Keratinocyte (primary cell): ENCODE data around the gene NR2E3. TPM values are rescaled to one million over a fixed set of nuclear protein-coding genes. Genes with fewer than 3 reads are reported as not detected.

Source experiments
- DNase-seq: peaks from one replicate; pipeline ENCODE4 v3.0.0-alpha.2; 2011; ENCODE audit warnings: low read depth, missing footprints, low spot score
- FAIRE-seq: peaks from 2 replicates; lab custom pipeline; 2011; peaks lifted over from hg19 to GRCh38; lab: Jason Lieb, UNC
- H2AFZ ChIP-seq: 2 replicates; pipeline ENCODE4 v1.6.0; 2012; ENCODE audit warnings: low read length, control low read depth, inconsistent platforms; ENCODE audit not compliant: control insufficient read depth
- H3K27ac ChIP-seq: 2 replicates; pipeline ENCODE4 v1.5.1; 2011; ENCODE audit warnings: low read length; ENCODE audit not compliant: control insufficient read depth, insufficient read depth
- H3K27me3 ChIP-seq: 3 replicates; pipeline ENCODE4 v1.6.0; 2011; ENCODE audit warnings: low read length; ENCODE audit not compliant: control insufficient read depth, insufficient read depth; ENCODE audit errors: extremely low read depth
- H3K36me3 ChIP-seq, 2 experiments: 2 replicates in 1 of 2; 3 replicates in 1 of 2; pipeline ENCODE4 v1.5.1; 2011; ENCODE audit warnings: low read length in 2 of 2, mild to moderate bottlenecking in 1 of 2; ENCODE audit not compliant: control insufficient read depth in 2 of 2, insufficient read depth in 2 of 2; ENCODE audit errors: extremely low read depth in 1 of 2
- H3K4me1 ChIP-seq: 3 replicates; pipeline ENCODE4 v1.5.1; 2011; ENCODE audit warnings: low read length; ENCODE audit not compliant: control insufficient read depth, insufficient read depth; ENCODE audit errors: extremely low read depth
- H3K4me2 ChIP-seq: 3 replicates; pipeline ENCODE4 v1.6.0; 2011; ENCODE audit warnings: low read depth, low read length; ENCODE audit not compliant: control insufficient read depth, insufficient read depth; ENCODE audit errors: extremely low read depth
- H3K4me3 ChIP-seq, 3 experiments: fragments of 200-600 bp in 1 of 3; sonication (generic) in 1 of 3; 2 replicates in 2 of 3; 3 replicates in 1 of 3; pipeline ENCODE4 v1.5.1; 2011 to 2016; ENCODE audit warnings: low read length in 3 of 3, mild to moderate bottlenecking in 3 of 3, control low read depth in 2 of 3, inconsistent platforms in 1 of 3, low read depth in 1 of 3, mixed read lengths in 1 of 3, mixed run types in 1 of 3, moderate library complexity in 1 of 3; ENCODE audit not compliant: control insufficient read depth in 2 of 3, insufficient read depth in 2 of 3; ENCODE audit errors: extremely low read depth in 1 of 3
- H3K79me2 ChIP-seq: 2 replicates; pipeline ENCODE4 v1.6.0; 2012; ENCODE audit warnings: low read length; ENCODE audit not compliant: control insufficient read depth, insufficient read depth
- H3K9ac ChIP-seq: 3 replicates; pipeline ENCODE4 v1.6.0; 2011; ENCODE audit warnings: low read length; ENCODE audit not compliant: control insufficient read depth, insufficient read depth; ENCODE audit errors: extremely low read depth
- H3K9me1 ChIP-seq: 3 replicates; pipeline ENCODE4 v1.6.0; 2011; ENCODE audit warnings: low read length; ENCODE audit not compliant: control insufficient read depth, insufficient read depth; ENCODE audit errors: extremely low read depth
- H3K9me3 ChIP-seq: 2 replicates; pipeline ENCODE4 v1.5.1; 2012; ENCODE audit warnings: low read depth, low read length; ENCODE audit not compliant: control insufficient read depth
- H4K20me1 ChIP-seq: 3 replicates; pipeline ENCODE4 v1.6.0; 2011; ENCODE audit warnings: low read length; ENCODE audit not compliant: control insufficient read depth, insufficient read depth; ENCODE audit errors: extremely low read depth
- EZH2 ChIP-seq: IDR thresholded peaks from one replicate; pipeline ENCODE4 v1.6.1; 2012; ENCODE audit warnings: inconsistent platforms, mild to moderate bottlenecking, low read length, moderate library complexity
- dilution Hi-C: fragments of 300-500 bp; cut with MboI; formaldehyde crosslinking; loops from one replicate; pipeline ENCODE4 v1.7.0; 2020; ENCODE audit warnings: low sequenced_read_pairs; ENCODE audit not compliant: extremely low pct_ligation_motif_present
- polyA plus RNA-seq, 5 experiments: library from polyadenylated mRNA; depleted of rRNA in 3 of 5; stranded (reverse) in 3 of 5; stranded (forward) in 1 of 5; unstranded in 1 of 5; fragments of >200 nt; gene quantifications; 1 replicate in 1 of 5; 2 replicates in 3 of 5; 3 replicates in 1 of 5; pipeline versions ENCODE4 v1.2.1 to v1.2.3, GENCODE V29; 2011 to 2012; ENCODE audit warnings: missing spikeins in 2 of 5, low read depth in 1 of 5, low replicate concordance in 1 of 5
- TF ChIP-seq, protein P1 (sequence below), 3 experiments: IDR thresholded peaks in 1 of 3; conservative IDR thresholded peaks in 1 of 3; optimal IDR thresholded peaks in 1 of 3; 2 replicates in 2 of 3; 3 replicates in 1 of 3; pipeline versions ENCODE3 to v1.5.1; 2011; ENCODE audit warnings: low read length in 3 of 3, mild to moderate bottlenecking in 3 of 3, moderate library complexity in 2 of 3, control low read depth in 1 of 3, inconsistent platforms in 1 of 3; ENCODE audit not compliant: insufficient read depth in 2 of 3; ENCODE audit errors: extremely low read depth in 1 of 3

Gene NR2E3
- polyA plus RNA-seq, 1 donor (not counting 4 experiments of a cell fraction or from before 2014, with no cell fraction given), result 0.46 TPM

DNA sequence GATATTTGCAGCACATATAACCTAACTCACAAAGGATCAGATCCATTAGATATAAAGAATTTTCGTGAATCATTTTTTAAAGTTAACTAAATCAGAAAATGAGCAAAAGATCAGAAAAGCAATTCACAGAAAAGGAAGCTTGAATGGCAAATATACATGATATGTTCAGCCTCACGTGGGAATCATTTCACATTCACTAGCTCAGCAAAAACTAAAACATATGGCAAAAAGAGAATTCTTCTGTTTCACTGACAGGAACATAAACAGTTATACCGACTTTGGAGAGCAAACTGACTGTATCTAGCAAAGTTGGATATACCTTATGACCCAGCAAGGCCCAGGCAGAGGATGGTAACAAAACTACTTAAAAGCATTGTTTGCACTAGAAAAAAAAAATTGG, 34.0 kb upstream of the NR2E3 start:
- H3K27me3 ChIP-seq, result no peaks in the 10 kb centered on the region
- no peaks in the 10 kb centered on the region for H3K9me1 ChIP-seq
- no peak overlapping the region for H3K4me2 ChIP-seq
- dilution Hi-C loops, result no loop called here
- no peaks in the 10 kb centered on the region for H3K9me3 ChIP-seq
- H3K79me2 ChIP-seq, result no peaks in the 10 kb centered on the region
- H3K4me1 ChIP-seq, result no peaks in the 10 kb centered on the region
- H3K36me3 ChIP-seq, result peaks cover 10 to 18% of the 10 kb centered on the region in 2 experiments
- TF ChIP-seq EZH2, result no peak
- TF ChIP-seq, protein P1, sequence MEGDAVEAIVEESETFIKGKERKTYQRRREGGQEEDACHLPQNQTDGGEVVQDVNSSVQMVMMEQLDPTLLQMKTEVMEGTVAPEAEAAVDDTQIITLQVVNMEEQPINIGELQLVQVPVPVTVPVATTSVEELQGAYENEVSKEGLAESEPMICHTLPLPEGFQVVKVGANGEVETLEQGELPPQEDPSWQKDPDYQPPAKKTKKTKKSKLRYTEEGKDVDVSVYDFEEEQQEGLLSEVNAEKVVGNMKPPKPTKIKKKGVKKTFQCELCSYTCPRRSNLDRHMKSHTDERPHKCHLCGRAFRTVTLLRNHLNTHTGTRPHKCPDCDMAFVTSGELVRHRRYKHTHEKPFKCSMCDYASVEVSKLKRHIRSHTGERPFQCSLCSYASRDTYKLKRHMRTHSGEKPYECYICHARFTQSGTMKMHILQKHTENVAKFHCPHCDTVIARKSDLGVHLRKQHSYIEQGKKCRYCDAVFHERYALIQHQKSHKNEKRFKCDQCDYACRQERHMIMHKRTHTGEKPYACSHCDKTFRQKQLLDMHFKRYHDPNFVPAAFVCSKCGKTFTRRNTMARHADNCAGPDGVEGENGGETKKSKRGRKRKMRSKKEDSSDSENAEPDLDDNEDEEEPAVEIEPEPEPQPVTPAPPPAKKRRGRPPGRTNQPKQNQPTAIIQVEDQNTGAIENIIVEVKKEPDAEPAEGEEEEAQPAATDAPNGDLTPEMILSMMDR (optimal IDR thresholded peaks at IDR 0.05 in 1 of 3, IDR thresholded peaks at IDR 0.05 in 1 of 3, conservative IDR thresholded peaks at IDR 0.05 in 1 of 3; ENCODE audit: extremely low read depth in 1 of 3, insufficient read depth in 2 of 3, low read length in 3 of 3), result no peak
- H3K9ac ChIP-seq, result no peak overlapping the region
- no peaks in the 10 kb centered on the region for H4K20me1 ChIP-seq
- no peak for FAIRE-seq
- no peak overlapping the region for H3K27ac ChIP-seq
- H2AFZ ChIP-seq, result no peak overlapping the region
- DNase-seq, result no peak
- H3K4me3 ChIP-seq, result no peak overlapping the region

- no peaks in the 10 kb centered on the region for H3K9me1 ChIP-seq
- H3K79me2 ChIP-seq, result no peaks in the 10 kb centered on the region
- H3K9ac ChIP-seq, result no peak overlapping the region
- DNase-seq (no peak), FAIRE-seq (no peak)
- H3K4me1 ChIP-seq, result no peaks in the 10 kb centered on the region
- H3K27me3 ChIP-seq, result no peaks in the 10 kb centered on the region
- no peak overlapping the region for H3K27ac ChIP-seq
- no peaks in the 10 kb centered on the region for H3K9me3 ChIP-seq
- H2AFZ ChIP-seq, result no peak overlapping the region
- dilution Hi-C loops, result no loop called here
- TF ChIP-seq EZH2, result no peak
- TF ChIP-seq, protein P1 (optimal IDR thresholded peaks at IDR 0.05 in 1 of 3, IDR thresholded peaks at IDR 0.05 in 1 of 3, conservative IDR thresholded peaks at IDR 0.05 in 1 of 3; ENCODE audit: extremely low read depth in 1 of 3, insufficient read depth in 2 of 3, low read length in 3 of 3), result no peak
- H3K4me3 ChIP-seq, result no peak overlapping the region
- H4K20me1 ChIP-seq, result no peaks in the 10 kb centered on the region
- no peak overlapping the region for H3K4me2 ChIP-seq
- H3K36me3 ChIP-seq, result peaks cover 6 to 12% of the 10 kb centered on the region in 2 experiments
These were observed 33.0 kb upstream of the NR2E3 start for GRCh38 chr15:71777216-71777943.
